ENCODE measurements around the gene FEN1.

DNA sequence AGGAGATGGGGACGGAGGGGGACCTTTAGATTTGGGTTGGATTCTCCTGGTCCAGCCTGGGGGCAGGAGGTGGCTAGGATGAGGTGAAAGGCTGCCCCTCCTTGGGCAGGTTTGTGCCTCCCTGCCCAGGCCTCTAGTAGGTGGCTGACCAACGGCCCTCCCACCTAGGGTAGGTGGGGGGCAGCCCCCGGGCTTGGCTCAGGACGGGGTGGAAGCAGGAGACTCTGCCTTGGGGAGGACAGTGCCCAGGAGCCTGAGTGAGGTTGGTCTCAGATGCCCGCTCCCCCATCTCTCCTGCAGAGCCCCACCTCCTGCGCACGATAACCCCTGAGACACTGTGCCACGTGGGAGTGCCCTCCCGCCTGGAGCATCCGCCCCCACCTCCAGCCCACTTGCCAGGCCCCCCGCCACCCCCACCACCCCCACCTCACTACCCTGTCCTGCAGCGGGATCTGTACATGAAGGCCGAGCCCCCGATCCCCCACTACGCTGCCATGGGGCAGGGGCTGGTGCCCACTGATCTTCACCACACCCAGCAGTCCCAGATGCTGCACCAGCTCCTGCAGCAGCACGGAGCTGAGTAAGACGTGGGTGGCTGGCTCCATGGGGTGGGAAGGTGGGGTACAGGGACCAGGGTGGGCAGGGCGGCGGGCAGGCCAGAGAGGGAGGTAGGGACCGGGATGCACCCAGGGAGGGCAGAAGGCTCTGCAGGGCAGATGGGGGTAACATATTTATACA is 22.6 kb upstream of the FEN1 start:
- no peak for TF ChIP-seq EZH2 (IDR thresholded peaks at IDR 0.05; ENCODE audit: insufficient read depth, poor library complexity, severe bottlenecking)
- no peak for TF ChIP-seq EZH2phosphoT487 (IDR thresholded peaks at IDR 0.05; ENCODE audit: insufficient read depth, low read depth)

Measured in GM23248 (cell line).